GM13976 (cell line): Measurements from ENCODE around the gene SORBS1.

ENCODE experiments used
- DNase-seq: peaks from one replicate; pipeline ENCODE4 v3.0.0; 2012; ENCODE audit warnings: low spot score
- CTCF ChIP-seq: IDR thresholded peaks from 2 replicates; pipeline ENCODE4 v1.5.1; 2012; ENCODE audit warnings: borderline replicate concordance, mild to moderate bottlenecking; ENCODE audit not compliant: insufficient read depth; ENCODE audit errors: extremely low read depth, missing control alignments, control extremely low read depth
- in situ Hi-C: fragments of 300-500 bp; cut with MboI; formaldehyde crosslinking; loops from one replicate; pipeline ENCODE4 v1.12.0; 2022; ENCODE audit warnings: low sequenced_read_pairs, mixed read lengths, inconsistent platforms; ENCODE audit not compliant: unreplicated experiment

Gene SORBS1

GRCh38 chr10:95478935-95479334 is 82.2 kb downstream of the SORBS1 start:
- no peak for TF ChIP-seq CTCF
- in situ Hi-C loops: no loop called here
- no peak for DNase-seq

GRCh38 chr10:95478185-95478584 is 83.0 kb downstream of the SORBS1 start:
- in situ Hi-C loops: no loop called here
- no peak for DNase-seq
- TF ChIP-seq CTCF: no peak

- in situ Hi-C loops: no loop called here
- no peak for TF ChIP-seq CTCF
- DNase-seq: no peak
These were observed 84.0 kb downstream of the SORBS1 start for GRCh38 chr10:95477175-95477520.

- no peak for DNase-seq
- in situ Hi-C loops: no loop called here
- no peak for TF ChIP-seq CTCF
These were observed 84.5 kb downstream of the SORBS1 start for GRCh38 chr10:95476469-95477174.

DNA sequence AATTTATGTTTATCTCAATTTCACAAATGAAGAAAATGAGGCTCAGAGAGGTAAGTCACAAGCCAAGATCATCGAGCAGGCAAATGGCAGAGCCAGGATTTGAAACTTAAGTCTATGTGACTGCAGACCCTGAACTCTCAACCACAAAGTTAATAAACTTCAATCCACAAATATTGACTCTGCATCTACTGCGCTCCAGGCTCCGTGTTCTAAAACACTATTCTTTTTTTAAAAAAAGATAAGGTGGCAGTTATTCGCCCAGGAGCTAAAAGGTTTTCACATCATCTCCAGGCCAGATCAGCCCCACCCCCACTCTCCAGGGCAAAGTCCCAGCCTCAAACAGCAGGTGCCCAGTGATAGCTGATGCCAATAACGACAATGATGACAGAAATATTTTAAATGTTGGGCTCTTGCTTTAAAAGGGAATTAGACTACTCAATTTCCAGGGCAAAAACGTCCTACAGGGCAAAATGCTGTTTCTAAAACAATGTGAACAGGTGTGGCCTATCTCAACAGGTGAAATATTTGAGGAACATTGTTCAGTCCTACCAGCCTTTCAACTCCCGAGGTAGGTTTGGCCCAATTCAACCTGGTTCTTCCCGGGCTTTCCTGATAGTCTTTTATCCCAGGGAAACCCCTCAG is 85.2 kb downstream of the SORBS1 start:
- in situ Hi-C loops: no loop called here
- no peak for DNase-seq
- TF ChIP-seq CTCF: no peak

DNA sequence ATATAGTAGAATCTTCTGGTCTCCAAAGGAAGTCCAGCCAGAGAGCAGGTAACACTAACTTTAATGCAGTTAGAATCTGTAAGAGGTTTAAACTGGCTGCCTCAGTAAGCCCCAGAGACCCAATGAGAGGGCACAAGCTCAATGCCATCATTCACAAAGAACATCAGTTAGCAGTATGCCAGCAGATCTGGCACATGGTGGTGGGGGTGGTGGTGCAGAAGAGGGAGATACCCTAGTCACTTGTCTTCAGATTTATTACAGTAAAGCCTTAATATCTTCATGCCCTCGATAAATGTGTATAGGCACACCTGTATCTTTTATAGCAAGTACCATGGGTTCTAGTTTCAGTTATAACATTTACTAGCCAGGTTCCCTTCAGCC is 86.2 kb downstream of the SORBS1 start:
- TF ChIP-seq CTCF: no peak
- in situ Hi-C loops: no loop called here
- no peak for DNase-seq
